HepG2 (cell line): ENCODE measurements around the gene MTF1.

Experiments
- CEBPZ ChIP-seq: IDR thresholded peaks from 2 replicates; pipeline ENCODE4 v1.6.1; 2012; ENCODE audit warnings: low read length, improper control_type of control experiment
- CHCHD3 ChIP-seq: sonication (generic); formaldehyde crosslinking; IDR thresholded peaks from 2 replicates; pipeline ENCODE4 v1.8.0; 2022; ENCODE audit warnings: mild to moderate bottlenecking, missing genetic modification reagents, moderate library complexity
- CREB1 ChIP-seq, 2 experiments: fragments of 450-650 bp in 1 of 2; IDR thresholded peaks; 2 replicates each; pipeline ENCODE4 v1.6.1; 2016 to 2017; ENCODE audit warnings: control low read depth in 1 of 2, mild to moderate bottlenecking in 1 of 2, missing compliant biosample characterization in 1 of 2, missing genetic modification characterization in 1 of 2
- EP300 ChIP-seq, 3 experiments: sonication (generic) in 1 of 3; formaldehyde crosslinking in 1 of 3; IDR thresholded peaks; 2 replicates each; pipeline versions ENCODE4 v1.5.1 to v1.6.1; 2011 to 2020; ENCODE audit warnings: low read depth in 2 of 3, low read length in 2 of 3, borderline replicate concordance in 1 of 3, improper control_type of control experiment in 1 of 3, mild to moderate bottlenecking in 1 of 3, missing genetic modification reagents in 1 of 3, moderate library complexity in 1 of 3
- GABPA ChIP-seq, 2 experiments: IDR thresholded peaks; 2 replicates each; pipeline ENCODE4 v1.6.1; 2011 to 2016; ENCODE audit warnings: low read depth in 2 of 2, low read length in 1 of 2, missing biosample characterization in 1 of 2, missing genetic modification characterization in 1 of 2
- TCF12 ChIP-seq, 2 experiments: fragments of 450-650 bp in 1 of 2; sonication (generic) in 1 of 2; formaldehyde crosslinking in 1 of 2; IDR thresholded peaks; 2 replicates each; pipeline versions ENCODE4 v1.6.1 to v1.8.0; 2017 to 2022; ENCODE audit warnings: antibody characterized with exemption in 1 of 2, mild to moderate bottlenecking in 1 of 2, missing genetic modification reagents in 1 of 2, moderate library complexity in 1 of 2
- ZNF160 ChIP-seq: sonication (generic); formaldehyde crosslinking; IDR thresholded peaks from 2 replicates; pipeline ENCODE4 v1.8.0; 2022; ENCODE audit warnings: mild to moderate bottlenecking, inconsistent platforms, missing genetic modification reagents
- ZNF232 ChIP-seq: sonication (generic); formaldehyde crosslinking; IDR thresholded peaks from 2 replicates; pipeline ENCODE4 v1.4.0; 2020; ENCODE audit warnings: missing genetic modification reagents, borderline replicate concordance
- ZNF724P ChIP-seq: sonication (generic); formaldehyde crosslinking; IDR thresholded peaks from 2 replicates; pipeline ENCODE4 v1.8.0; 2022; ENCODE audit warnings: missing genetic modification reagents, borderline replicate concordance
- ZNF780A ChIP-seq: sonication (generic); formaldehyde crosslinking; IDR thresholded peaks from 2 replicates; pipeline ENCODE4 v1.8.0; 2022; ENCODE audit warnings: mild to moderate bottlenecking, missing genetic modification reagents, moderate library complexity
- TF ChIP-seq, protein P1 (sequence below): sonication (generic); formaldehyde crosslinking; IDR thresholded peaks from 2 replicates; pipeline ENCODE4 v1.5.0; 2020; ENCODE audit warnings: mild to moderate bottlenecking, missing genetic modification reagents, moderate library complexity
- TF ChIP-seq, protein P2 (sequence below): IDR thresholded peaks from 2 replicates; pipeline ENCODE4 v1.6.1; 2016
- TF ChIP-seq, protein P3 (sequence below): sonication (generic); formaldehyde crosslinking; IDR thresholded peaks from 2 replicates; pipeline ENCODE4 v1.5.0; 2020; ENCODE audit warnings: mild to moderate bottlenecking, low read depth, missing genetic modification reagents, borderline replicate concordance
- TF ChIP-seq, protein P4 (sequence below): sonication (generic); formaldehyde crosslinking; IDR thresholded peaks from 2 replicates; pipeline ENCODE4 v1.4.0; 2020; ENCODE audit warnings: missing genetic modification reagents, borderline replicate concordance

DNA sequence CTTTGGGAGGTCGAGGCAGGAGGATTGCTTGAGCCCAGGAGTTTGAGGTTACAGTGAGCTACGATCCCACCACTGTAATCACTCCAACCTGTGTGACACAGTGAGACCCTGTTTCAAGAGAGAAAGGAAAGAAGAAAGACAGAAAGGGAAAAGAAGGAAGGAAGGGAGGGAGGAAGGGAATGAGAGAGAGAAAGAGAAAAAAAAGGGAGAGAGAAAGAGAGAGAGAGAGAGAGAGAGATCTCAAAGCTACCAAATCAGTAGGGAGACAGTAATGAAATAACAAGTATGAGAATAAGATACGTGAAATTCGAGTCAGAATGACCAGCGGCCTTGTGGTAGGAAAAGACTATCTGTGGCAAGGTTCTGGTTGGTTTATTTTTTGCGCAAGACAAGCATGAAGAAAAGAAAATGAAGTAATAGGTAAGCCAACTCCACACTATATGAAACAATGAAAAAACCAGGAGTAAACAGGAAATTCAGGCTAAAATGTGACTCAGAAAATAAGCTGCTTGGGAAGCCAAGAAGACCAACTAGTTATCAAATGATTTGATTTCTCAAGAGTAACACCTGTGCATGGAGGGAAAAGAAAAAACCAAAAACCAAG is 8.9 kb downstream of the MTF1 start:
- TF ChIP-seq CHCHD3 (no peak), TCF12 (IDR thresholded peaks at IDR 0.05) (no peak), TCF12 (CRISPR knock-in tag; IDR thresholded peaks at IDR 0.05) (no peak), ZNF724P (CRISPR knock-in tag) (no peak), ZNF232 (no peak), ZNF780A (CRISPR knock-in tag) (no peak), GABPA (IDR thresholded peaks at IDR 0.05; ENCODE audit: low read depth, low read length) (no peak), GABPA (CRISPR knock-in tag; IDR thresholded peaks at IDR 0.05; ENCODE audit: low read depth) (no peak), EP300 (IDR thresholded peaks at IDR 0.05; ENCODE audit: low read depth in 2 of 2, low read length in 2 of 2) (no peak), EP300 (CRISPR knock-in tag; IDR thresholded peaks at IDR 0.05; ENCODE audit: borderline replicate concordance) (no peak), CREB1 (IDR thresholded peaks at IDR 0.05) (no peak), CREB1 (CRISPR knock-in tag; IDR thresholded peaks at IDR 0.05) (no peak), ZNF160 (no peak), CEBPZ (no peak)
- TF ChIP-seq, protein P1, sequence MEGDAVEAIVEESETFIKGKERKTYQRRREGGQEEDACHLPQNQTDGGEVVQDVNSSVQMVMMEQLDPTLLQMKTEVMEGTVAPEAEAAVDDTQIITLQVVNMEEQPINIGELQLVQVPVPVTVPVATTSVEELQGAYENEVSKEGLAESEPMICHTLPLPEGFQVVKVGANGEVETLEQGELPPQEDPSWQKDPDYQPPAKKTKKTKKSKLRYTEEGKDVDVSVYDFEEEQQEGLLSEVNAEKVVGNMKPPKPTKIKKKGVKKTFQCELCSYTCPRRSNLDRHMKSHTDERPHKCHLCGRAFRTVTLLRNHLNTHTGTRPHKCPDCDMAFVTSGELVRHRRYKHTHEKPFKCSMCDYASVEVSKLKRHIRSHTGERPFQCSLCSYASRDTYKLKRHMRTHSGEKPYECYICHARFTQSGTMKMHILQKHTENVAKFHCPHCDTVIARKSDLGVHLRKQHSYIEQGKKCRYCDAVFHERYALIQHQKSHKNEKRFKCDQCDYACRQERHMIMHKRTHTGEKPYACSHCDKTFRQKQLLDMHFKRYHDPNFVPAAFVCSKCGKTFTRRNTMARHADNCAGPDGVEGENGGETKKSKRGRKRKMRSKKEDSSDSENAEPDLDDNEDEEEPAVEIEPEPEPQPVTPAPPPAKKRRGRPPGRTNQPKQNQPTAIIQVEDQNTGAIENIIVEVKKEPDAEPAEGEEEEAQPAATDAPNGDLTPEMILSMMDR (CRISPR knock-in tag): no peak
- TF ChIP-seq, protein P2, sequence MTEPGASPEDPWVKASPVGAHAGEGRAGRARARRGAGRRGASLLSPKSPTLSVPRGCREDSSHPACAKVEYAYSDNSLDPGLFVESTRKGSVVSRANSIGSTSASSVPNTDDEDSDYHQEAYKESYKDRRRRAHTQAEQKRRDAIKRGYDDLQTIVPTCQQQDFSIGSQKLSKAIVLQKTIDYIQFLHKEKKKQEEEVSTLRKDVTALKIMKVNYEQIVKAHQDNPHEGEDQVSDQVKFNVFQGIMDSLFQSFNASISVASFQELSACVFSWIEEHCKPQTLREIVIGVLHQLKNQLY (CRISPR knock-in tag): no peak
- TF ChIP-seq, protein P3, sequence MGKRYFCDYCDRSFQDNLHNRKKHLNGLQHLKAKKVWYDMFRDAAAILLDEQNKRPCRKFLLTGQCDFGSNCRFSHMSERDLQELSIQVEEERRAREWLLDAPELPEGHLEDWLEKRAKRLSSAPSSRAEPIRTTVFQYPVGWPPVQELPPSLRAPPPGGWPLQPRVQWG: no peak
- TF ChIP-seq, protein P4, sequence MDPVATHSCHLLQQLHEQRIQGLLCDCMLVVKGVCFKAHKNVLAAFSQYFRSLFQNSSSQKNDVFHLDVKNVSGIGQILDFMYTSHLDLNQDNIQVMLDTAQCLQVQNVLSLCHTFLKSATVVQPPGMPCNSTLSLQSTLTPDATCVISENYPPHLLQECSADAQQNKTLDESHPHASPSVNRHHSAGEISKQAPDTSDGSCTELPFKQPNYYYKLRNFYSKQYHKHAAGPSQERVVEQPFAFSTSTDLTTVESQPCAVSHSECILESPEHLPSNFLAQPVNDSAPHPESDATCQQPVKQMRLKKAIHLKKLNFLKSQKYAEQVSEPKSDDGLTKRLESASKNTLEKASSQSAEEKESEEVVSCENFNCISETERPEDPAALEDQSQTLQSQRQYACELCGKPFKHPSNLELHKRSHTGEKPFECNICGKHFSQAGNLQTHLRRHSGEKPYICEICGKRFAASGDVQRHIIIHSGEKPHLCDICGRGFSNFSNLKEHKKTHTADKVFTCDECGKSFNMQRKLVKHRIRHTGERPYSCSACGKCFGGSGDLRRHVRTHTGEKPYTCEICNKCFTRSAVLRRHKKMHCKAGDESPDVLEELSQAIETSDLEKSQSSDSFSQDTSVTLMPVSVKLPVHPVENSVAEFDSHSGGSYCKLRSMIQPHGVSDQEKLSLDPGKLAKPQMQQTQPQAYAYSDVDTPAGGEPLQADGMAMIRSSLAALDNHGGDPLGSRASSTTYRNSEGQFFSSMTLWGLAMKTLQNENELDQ (CRISPR knock-in tag): no peak
